Upper lobe of right lung (tissue), 1 donor: ENCODE results near the gene TERT. TPM values are rescaled to one million over a fixed set of nuclear protein-coding genes. Genes with fewer than 3 reads are reported as not detected.

Experiments
- ATAC-seq: fragments of 200-7000 bp; cut with Tn5 transposase; one replicate; pipeline ENCODE4 v1.9.1; 2020; ENCODE audit warnings: mild to moderate bottlenecking, moderate library complexity
- DNase-seq: peaks from one replicate; pipeline ENCODE4 v3.0.0-alpha.2; 2020
- H3K27ac ChIP-seq: fragments of 200-600 bp; one replicate; pipeline ENCODE4 v1.8.0; 2022
- H3K27me3 ChIP-seq: fragments of 200-600 bp; one replicate; pipeline ENCODE4 v1.8.0; 2022; ENCODE audit warnings: mild to moderate bottlenecking
- H3K36me3 ChIP-seq: fragments of 200-600 bp; one replicate; pipeline ENCODE4 v1.8.0; 2022
- H3K4me1 ChIP-seq: fragments of 200-600 bp; one replicate; pipeline ENCODE4 v1.8.0; 2022
- H3K4me3 ChIP-seq: fragments of 200-600 bp; one replicate; pipeline ENCODE4 v1.8.0; 2022; ENCODE audit warnings: mild to moderate bottlenecking
- H3K9me3 ChIP-seq: fragments of 200-600 bp; one replicate; pipeline ENCODE4 v1.8.0; 2022
- intact Hi-C: fragments of 100-400 bp; cut with DNase I; formaldehyde crosslinking; loops from one replicate; pipeline ENCODE4 v1.11.0; 2022
- total RNA-seq: library from RNA; stranded (reverse); fragmentation: NEBNext Ultra II Directional; extraction: Animal tissue kit (Norgen Biotek cat#: 25700); gene quantifications from one replicate; pipeline ENCODE4 v1.2.1, GENCODE V29; 2021
- TF ChIP-seq, protein P1 (sequence below): fragments of 200-600 bp; IDR thresholded peaks from one replicate; pipeline ENCODE4 v1.8.0; 2022; ENCODE audit warnings: antibody characterized with exemption
- donor health status: DM: no; HTN: yes; CAD: no; lungs with severe emphysema.

Gene TERT
- total RNA-seq, 1 donor from 2014 or later = not detected

DNA sequence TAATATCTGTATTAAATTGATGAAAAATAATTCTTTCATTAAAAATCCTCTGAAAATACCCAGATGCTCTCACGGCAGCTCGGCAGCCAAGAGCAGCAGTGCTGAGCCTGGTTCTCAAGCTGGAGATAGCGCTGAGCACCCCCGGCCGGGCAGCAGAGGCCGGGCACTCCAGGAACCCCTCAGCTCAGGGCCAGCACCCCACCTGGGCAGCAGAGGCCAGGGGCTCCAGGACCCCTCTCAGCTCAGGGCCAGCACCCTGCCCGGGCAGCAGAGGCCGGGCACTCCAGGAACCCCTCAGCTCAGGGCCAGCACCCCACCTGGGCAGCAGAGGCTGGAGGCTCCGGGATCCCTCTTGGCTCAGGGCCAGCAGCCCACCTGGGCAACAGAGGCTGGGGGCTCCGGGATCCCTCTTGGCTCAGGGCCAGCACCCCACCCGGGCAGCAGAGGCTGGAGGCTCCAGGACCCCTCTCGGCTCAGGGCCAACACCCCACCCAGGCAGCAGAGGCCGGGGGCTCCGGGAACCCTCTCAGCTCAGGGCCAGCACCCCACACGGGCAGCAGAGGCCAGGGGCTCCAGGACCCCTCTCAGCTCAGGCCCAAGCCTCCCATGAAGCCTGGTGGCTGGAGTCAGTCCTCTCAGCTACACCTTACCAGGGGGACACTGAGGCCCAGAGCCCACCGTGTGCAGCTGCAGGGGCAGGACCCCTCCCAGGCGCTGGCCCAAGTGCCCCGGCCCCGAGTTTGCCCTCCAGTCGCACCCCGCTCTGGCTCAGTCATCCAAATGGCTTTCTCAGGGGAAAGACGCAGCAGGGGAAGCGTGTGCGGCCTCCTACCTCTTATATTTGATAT, 28.3 kb upstream of the TERT start:
- H3K27me3 ChIP-seq = no peaks in the 10 kb centered on the region
- intact Hi-C loops = no loop called here
- DNase-seq (peak; percentile 55), ATAC-seq (no peak)
- H3K9me3 ChIP-seq = no peaks in the 10 kb centered on the region
- TF ChIP-seq, protein P1, sequence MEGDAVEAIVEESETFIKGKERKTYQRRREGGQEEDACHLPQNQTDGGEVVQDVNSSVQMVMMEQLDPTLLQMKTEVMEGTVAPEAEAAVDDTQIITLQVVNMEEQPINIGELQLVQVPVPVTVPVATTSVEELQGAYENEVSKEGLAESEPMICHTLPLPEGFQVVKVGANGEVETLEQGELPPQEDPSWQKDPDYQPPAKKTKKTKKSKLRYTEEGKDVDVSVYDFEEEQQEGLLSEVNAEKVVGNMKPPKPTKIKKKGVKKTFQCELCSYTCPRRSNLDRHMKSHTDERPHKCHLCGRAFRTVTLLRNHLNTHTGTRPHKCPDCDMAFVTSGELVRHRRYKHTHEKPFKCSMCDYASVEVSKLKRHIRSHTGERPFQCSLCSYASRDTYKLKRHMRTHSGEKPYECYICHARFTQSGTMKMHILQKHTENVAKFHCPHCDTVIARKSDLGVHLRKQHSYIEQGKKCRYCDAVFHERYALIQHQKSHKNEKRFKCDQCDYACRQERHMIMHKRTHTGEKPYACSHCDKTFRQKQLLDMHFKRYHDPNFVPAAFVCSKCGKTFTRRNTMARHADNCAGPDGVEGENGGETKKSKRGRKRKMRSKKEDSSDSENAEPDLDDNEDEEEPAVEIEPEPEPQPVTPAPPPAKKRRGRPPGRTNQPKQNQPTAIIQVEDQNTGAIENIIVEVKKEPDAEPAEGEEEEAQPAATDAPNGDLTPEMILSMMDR = no peak
- no peak overlapping the region for H3K27ac ChIP-seq
- H3K36me3 ChIP-seq = peaks cover 75% of the 10 kb centered on the region
- H3K4me3 ChIP-seq = no peak overlapping the region
- no peaks in the 10 kb centered on the region for H3K4me1 ChIP-seq

DNA sequence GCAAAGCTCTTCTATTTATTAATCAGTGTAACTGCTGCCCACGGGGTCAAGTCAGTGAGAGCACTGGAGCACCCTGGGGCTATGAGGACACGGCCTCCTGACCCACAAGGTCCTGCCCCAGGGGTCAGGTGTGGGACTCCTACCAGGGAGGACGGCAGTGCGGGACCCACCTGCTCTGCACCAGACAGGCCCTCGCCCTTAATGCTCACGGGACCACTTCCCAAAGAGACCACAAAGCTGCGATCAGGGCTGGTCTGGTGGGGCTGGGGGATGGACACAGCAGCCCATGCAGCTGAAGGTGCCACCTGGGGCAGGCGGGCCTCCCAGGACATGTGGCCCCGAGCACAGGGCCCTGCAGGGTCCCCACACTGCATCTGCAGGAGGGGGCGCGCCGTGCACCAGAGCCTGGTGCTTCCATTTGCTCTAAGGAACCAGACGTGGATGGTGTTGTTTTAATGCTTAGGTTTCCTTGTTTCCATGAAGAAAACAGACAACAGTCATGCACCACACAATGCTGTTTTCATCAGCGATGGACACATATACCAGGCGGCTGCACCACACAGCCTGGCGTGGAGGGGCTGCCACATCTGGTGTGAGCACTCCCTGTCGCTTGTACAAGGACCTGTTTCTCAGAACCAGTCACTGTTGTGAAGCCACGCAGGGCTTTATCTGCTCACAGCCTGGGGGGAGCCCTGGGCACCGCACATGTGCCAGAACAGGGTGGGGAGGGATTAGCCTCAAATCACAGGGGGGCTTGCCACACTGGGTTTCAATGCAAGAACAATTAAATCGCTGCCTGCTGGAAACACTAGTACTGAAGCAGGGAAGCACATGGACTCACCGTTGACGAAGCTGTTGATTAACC, 27.4 kb upstream of the TERT start:
- Histone ChIP-seq H3K36me3 (peaks cover 83% of the 10 kb centered on the region), H3K9me3 (no peaks in the 10 kb centered on the region), H3K27ac (no peak overlapping the region), H3K27me3 (no peaks in the 10 kb centered on the region), H3K4me1 (no peaks in the 10 kb centered on the region), H3K4me3 (no peak overlapping the region)
- peak; percentile 49 for DNase-seq
- TF ChIP-seq, protein P1 = no peak
- ATAC-seq = no peak
- intact Hi-C loops = no loop called here

DNA sequence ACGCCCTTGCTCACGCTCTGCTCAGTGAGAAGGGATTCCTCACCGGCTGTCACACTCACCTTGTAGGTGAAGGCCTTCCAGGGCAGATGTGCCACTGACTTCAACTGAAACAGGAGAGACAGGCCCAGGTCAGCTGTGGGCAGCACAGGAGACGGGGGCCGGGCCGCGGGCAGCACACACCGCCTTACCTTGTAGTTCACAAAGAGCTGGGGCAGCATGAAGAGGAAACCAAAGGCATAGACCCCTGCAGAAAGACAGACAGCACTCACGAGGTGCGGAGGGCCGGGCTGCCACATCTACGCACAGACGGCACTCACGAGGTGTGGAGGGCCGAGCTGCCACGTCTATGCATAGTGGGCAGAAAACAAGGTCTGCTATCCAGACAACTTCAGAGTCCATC, 26.7 kb upstream of the TERT start:
- no peaks in the 10 kb centered on the region for H3K4me1 ChIP-seq
- TF ChIP-seq, protein P1 = no peak
- H3K9me3 ChIP-seq = no peaks in the 10 kb centered on the region
- H3K27ac ChIP-seq = no peak overlapping the region
- no peak overlapping the region for H3K4me3 ChIP-seq
- H3K36me3 ChIP-seq = peaks cover 83% of the 10 kb centered on the region
- no peaks in the 10 kb centered on the region for H3K27me3 ChIP-seq
- ATAC-seq (no peak), DNase-seq (peak; percentile 50)
- intact Hi-C loops = no loop called here

DNA sequence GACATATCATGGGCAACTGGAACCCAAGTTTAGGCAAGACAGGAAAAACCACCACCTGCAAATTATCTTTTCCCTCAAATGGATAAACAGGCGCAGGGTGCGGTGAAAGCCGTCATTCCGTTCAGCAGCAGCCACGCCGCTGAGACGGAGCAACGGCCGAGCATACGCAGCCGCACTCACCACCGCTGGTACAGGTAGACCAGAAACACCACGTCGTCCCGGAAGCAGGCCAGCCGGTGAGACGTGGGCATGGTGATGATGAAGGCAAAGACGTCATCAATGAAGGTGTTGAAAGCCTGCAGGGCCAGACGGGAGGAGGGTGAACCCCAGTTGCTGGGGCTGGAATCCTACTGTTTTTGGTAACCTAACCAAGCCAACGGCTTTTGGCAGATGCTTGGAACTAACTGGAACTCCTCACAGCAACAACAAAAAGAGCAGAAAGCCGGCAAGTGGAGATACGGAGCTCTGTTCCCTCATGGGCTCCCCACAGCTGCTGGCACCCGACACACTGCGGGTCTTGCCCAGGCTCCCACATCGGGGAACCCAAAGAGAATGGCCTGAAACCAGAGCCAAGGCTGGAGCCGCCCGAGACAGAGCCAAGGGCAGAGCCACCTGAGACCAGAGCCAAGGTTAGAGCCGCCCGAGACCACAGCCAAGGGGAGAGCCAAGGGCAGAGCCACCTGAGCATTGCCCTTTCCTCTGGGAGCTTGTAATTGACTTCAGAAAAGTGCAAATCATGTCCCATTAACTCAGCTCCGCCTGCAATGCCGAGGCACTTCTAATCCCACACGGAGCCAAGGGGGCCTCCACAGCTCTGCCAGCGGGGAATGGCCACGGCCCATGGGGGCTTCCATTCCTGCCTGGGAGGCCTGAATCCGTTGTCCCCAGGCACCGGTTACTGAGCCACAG, 25.8 kb upstream of the TERT start:
- intact Hi-C loops = no loop called here
- peaks cover 79% of the 10 kb centered on the region for H3K36me3 ChIP-seq
- H3K4me3 ChIP-seq = no peak overlapping the region
- ATAC-seq = no peak
- H3K4me1 ChIP-seq = peaks cover 9% of the 10 kb centered on the region
- no peaks in the 10 kb centered on the region for H3K9me3 ChIP-seq
- DNase-seq = peak; percentile 57
- TF ChIP-seq, protein P1 = no peak
- H3K27ac ChIP-seq = no peak overlapping the region
- no peaks in the 10 kb centered on the region for H3K27me3 ChIP-seq
